Astrocyte (in vitro differentiated cells and primary cell): ENCODE results near the gene SMR3B. TPM values are rescaled to one million over a fixed set of nuclear protein-coding genes. Genes with fewer than 3 reads are reported as not detected.

Experiments
- DNase-seq: peaks from one replicate; pipeline ENCODE4 v3.0.0-alpha.2; 2010; ENCODE audit warnings: low read depth
- FAIRE-seq: peaks from 2 replicates; lab custom pipeline; 2011; peaks lifted over from hg19 to GRCh38; lab: Jason Lieb, UNC
- H2AFZ ChIP-seq: 2 replicates; pipeline ENCODE4 v1.6.0; 2012; ENCODE audit warnings: low read depth, low read length, inconsistent platforms
- H3K27ac ChIP-seq: 2 replicates; pipeline ENCODE4 v1.5.1; 2011; ENCODE audit warnings: low read depth, low read length, inconsistent platforms
- H3K27me3 ChIP-seq: 2 replicates; pipeline ENCODE4 v1.6.0; 2011; ENCODE audit warnings: low read length, inconsistent platforms; ENCODE audit not compliant: insufficient read depth
- H3K36me3 ChIP-seq: 2 replicates; pipeline ENCODE4 v1.5.1; 2011; ENCODE audit warnings: low read length, inconsistent platforms; ENCODE audit not compliant: insufficient read depth
- H3K4me1 ChIP-seq: 2 replicates; pipeline ENCODE4 v1.5.1; 2011; ENCODE audit warnings: low read length, inconsistent platforms; ENCODE audit not compliant: insufficient read depth
- H3K4me2 ChIP-seq: 2 replicates; pipeline ENCODE4 v1.6.0; 2012; ENCODE audit warnings: low read length, inconsistent platforms
- H3K4me3 ChIP-seq: 2 replicates; pipeline ENCODE4 v1.5.1; 2011; ENCODE audit warnings: low read depth, mild to moderate bottlenecking, low read length, inconsistent platforms; ENCODE audit not compliant: insufficient read depth
- H3K79me2 ChIP-seq: 2 replicates; pipeline ENCODE4 v1.6.0; 2012; ENCODE audit warnings: mild to moderate bottlenecking, low read length, inconsistent platforms; ENCODE audit not compliant: insufficient read depth
- H3K9ac ChIP-seq: 2 replicates; pipeline ENCODE4 v1.6.0; 2012; ENCODE audit warnings: mild to moderate bottlenecking, low read length, inconsistent platforms
- H3K9me3 ChIP-seq: 2 replicates; pipeline ENCODE4 v1.5.1; 2012; ENCODE audit warnings: low read depth, mild to moderate bottlenecking, low read length, inconsistent platforms; ENCODE audit not compliant: insufficient read depth
- H4K20me1 ChIP-seq: 2 replicates; pipeline ENCODE4 v1.6.0; 2012; ENCODE audit warnings: low read length, inconsistent platforms; ENCODE audit not compliant: insufficient read depth
- H3K27ac Mint-ChIP-seq: one replicate; pipeline ENCODE4 v1.8.0; 2021; ENCODE audit warnings: mild to moderate bottlenecking, mixed read lengths; ENCODE audit not compliant: unreplicated experiment
- H3K27me3 Mint-ChIP-seq: one replicate; pipeline ENCODE4 v1.8.0; 2021; ENCODE audit warnings: low read depth, mixed read lengths; ENCODE audit not compliant: unreplicated experiment
- H3K36me3 Mint-ChIP-seq: one replicate; pipeline ENCODE4 v1.8.0; 2021; ENCODE audit warnings: low read depth, mixed read lengths; ENCODE audit not compliant: unreplicated experiment
- H3K4me1 Mint-ChIP-seq: one replicate; pipeline ENCODE4 v1.8.0; 2021; ENCODE audit warnings: low read depth, mixed read lengths; ENCODE audit not compliant: unreplicated experiment
- H3K4me3 Mint-ChIP-seq: one replicate; pipeline ENCODE4 v1.8.0; 2021; ENCODE audit warnings: mild to moderate bottlenecking, moderate library complexity, mixed read lengths; ENCODE audit not compliant: unreplicated experiment
- H3K9me3 Mint-ChIP-seq: one replicate; pipeline ENCODE4 v1.8.0; 2021; ENCODE audit warnings: mild to moderate bottlenecking, mixed read lengths; ENCODE audit not compliant: unreplicated experiment
- EZH2 ChIP-seq: IDR thresholded peaks from 2 replicates; pipeline ENCODE4 v1.6.1; 2012; ENCODE audit warnings: mild to moderate bottlenecking, low read length, inconsistent platforms; ENCODE audit not compliant: insufficient read depth
- total RNA-seq: library from RNA; stranded (reverse); gene quantifications from 2 replicates; pipeline ENCODE4 v1.2.1, GENCODE V29; 2021
- TF ChIP-seq, protein P1 (sequence below): IDR thresholded peaks from 2 replicates; pipeline ENCODE4 v1.5.1; 2011; ENCODE audit warnings: low read depth, mild to moderate bottlenecking, inconsistent platforms, low read length, moderate library complexity; ENCODE audit not compliant: insufficient read depth

Gene SMR3B
- total RNA-seq, 1 donor from 2014 or later: not detected

DNA sequence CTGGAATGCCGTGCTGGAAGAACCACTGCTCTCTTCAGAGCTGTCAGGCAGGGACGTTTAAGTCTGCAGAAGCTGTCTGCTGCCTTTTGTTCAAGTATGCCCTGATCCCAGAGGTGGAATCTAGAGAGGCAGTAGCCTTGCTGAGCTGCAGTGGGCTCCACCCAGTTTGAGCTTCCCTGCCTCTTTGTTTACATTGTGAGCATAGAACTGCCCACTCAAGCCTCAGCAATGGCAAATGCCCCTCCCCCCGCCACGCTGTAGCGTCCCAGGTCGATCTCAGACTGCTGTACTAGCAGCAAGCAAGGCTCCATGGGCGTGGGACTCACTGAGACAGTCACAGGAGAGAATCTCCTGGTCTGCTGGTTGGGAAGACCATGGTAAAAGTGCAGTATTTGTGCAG is 54.3 kb downstream of the SMR3B start:
- DNase-seq: no peak
- H2AFZ ChIP-seq: no peak overlapping the region

More for the DNA sequence above, 54.3 kb downstream of the SMR3B start:
- Histone ChIP-seq H3K4me2 (no peak overlapping the region), H3K9ac (no peak overlapping the region), H3K27ac (no peak overlapping the region), H3K9me3 (peaks cover 3% of the 10 kb centered on the region), H4K20me1 (no peaks in the 10 kb centered on the region), H3K4me1 (no peaks in the 10 kb centered on the region), H3K36me3 (no peaks in the 10 kb centered on the region), H3K4me3 (no peak overlapping the region), H3K79me2 (no peaks in the 10 kb centered on the region), H3K27me3 (no peaks in the 10 kb centered on the region)
- Mint-ChIP-seq H3K4me3 (no peak overlapping the region), H3K9me3 (peaks cover 6% of the 10 kb centered on the region), H3K4me1 (no peaks in the 10 kb centered on the region), H3K27ac (no peak overlapping the region), H3K36me3 (no peaks in the 10 kb centered on the region), H3K27me3 (no peaks in the 10 kb centered on the region)
- no peak for FAIRE-seq
- TF ChIP-seq EZH2: no peak
- TF ChIP-seq, protein P1, sequence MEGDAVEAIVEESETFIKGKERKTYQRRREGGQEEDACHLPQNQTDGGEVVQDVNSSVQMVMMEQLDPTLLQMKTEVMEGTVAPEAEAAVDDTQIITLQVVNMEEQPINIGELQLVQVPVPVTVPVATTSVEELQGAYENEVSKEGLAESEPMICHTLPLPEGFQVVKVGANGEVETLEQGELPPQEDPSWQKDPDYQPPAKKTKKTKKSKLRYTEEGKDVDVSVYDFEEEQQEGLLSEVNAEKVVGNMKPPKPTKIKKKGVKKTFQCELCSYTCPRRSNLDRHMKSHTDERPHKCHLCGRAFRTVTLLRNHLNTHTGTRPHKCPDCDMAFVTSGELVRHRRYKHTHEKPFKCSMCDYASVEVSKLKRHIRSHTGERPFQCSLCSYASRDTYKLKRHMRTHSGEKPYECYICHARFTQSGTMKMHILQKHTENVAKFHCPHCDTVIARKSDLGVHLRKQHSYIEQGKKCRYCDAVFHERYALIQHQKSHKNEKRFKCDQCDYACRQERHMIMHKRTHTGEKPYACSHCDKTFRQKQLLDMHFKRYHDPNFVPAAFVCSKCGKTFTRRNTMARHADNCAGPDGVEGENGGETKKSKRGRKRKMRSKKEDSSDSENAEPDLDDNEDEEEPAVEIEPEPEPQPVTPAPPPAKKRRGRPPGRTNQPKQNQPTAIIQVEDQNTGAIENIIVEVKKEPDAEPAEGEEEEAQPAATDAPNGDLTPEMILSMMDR: no peak

Other genes with a start within 250 kb of the SMR3B start
- not detected in 2 replicates for gene PRR27, start 228.9 kb upstream of the SMR3B start, total RNA-seq
- gene ODAM, start 187.4 kb upstream of the SMR3B start, total RNA-seq: not detected in 2 replicates
- gene FDCSP, start 157.0 kb upstream of the SMR3B start, total RNA-seq: not detected in 2 replicates
- not detected in 2 replicates for gene CSN3, start 140.5 kb upstream of the SMR3B start, total RNA-seq
- gene CABS1, start 48.1 kb upstream of the SMR3B start, total RNA-seq: not detected in 2 replicates
- not detected in 2 replicates for gene SMR3A, start 22.4 kb upstream of the SMR3B start, total RNA-seq
- gene OPRPN, start 14.8 kb downstream of the SMR3B start, total RNA-seq: not detected in 2 replicates
- not detected in 2 replicates for gene MUC7, start 89.1 kb downstream of the SMR3B start, total RNA-seq
- not detected in 2 replicates for gene AMTN, start 135.4 kb downstream of the SMR3B start, total RNA-seq
- not detected in 2 replicates for gene AMBN, start 209.1 kb downstream of the SMR3B start, total RNA-seq
- gene ENAM, start 245.6 kb downstream of the SMR3B start, total RNA-seq: 0.11 and 0.38 TPM in 2 replicates